VCaP (cell line): ENCODE measurements around the gene OSBPL5.

Experiments
- H3K27ac ChIP-seq: fragments of 450-650 bp; 2 replicates; pipeline ENCODE4 v1.5.1; 2017
- CTCF ChIP-seq: fragments of 450-650 bp; conservative IDR thresholded peaks from 2 replicates; pipeline ENCODE4 v1.5.1; 2017; ENCODE audit warnings: mild to moderate bottlenecking, moderate library complexity

The OSBPL5 gene

GRCh38 chr11:3087373-3087772, 77.7 kb downstream of the OSBPL5 start:
- H3K27ac ChIP-seq = no peak overlapping the region
- TF ChIP-seq CTCF = no peak

GRCh38 chr11:3086671-3087150, 78.4 kb downstream of the OSBPL5 start:
- no peak overlapping the region for H3K27ac ChIP-seq
- no peak for TF ChIP-seq CTCF

- no peak for TF ChIP-seq CTCF
- no peak overlapping the region for H3K27ac ChIP-seq
Measured at GRCh38 chr11:3086114-3086513, 79.0 kb downstream of the OSBPL5 start.

GRCh38 chr11:3085052-3085451, 80.1 kb downstream of the OSBPL5 start:
- TF ChIP-seq CTCF = no peak
- no peak overlapping the region for H3K27ac ChIP-seq

- no peak overlapping the region for H3K27ac ChIP-seq
- TF ChIP-seq CTCF = no peak
Measured at GRCh38 chr11:3083321-3083720, 81.8 kb downstream of the OSBPL5 start.

GRCh38 chr11:3081386-3081751, 83.7 kb downstream of the OSBPL5 start:
- TF ChIP-seq CTCF = no peak
- no peak overlapping the region for H3K27ac ChIP-seq

- no peak for TF ChIP-seq CTCF
- no peak overlapping the region for H3K27ac ChIP-seq
Measured at GRCh38 chr11:3080733-3081385, 84.3 kb downstream of the OSBPL5 start.
